Neural cell (in vitro differentiated cells): Measurements from ENCODE around the gene TPBGL. TPM values are rescaled to one million over a fixed set of nuclear protein-coding genes. Genes with fewer than 3 reads are reported as not detected.

Experiments
- H2AFZ ChIP-seq: fragments of 200-600, 300-800 bp; sonication (generic), shearing (Covaris generic); 2 replicates; pipeline ENCODE4 v1.6.0; 2014; ENCODE audit warnings: low read depth, mild to moderate bottlenecking, antibody characterized with exemption, low read length, moderate library complexity
- H3F3A ChIP-seq: fragments of 200-600 bp; shearing (Covaris generic); 2 replicates; pipeline ENCODE4 v1.6.1; 2016; ENCODE audit warnings: mild to moderate bottlenecking, moderate library complexity, mixed read lengths, antibody characterized with exemption, low read length; ENCODE audit not compliant: insufficient read depth, poor library complexity, severe bottlenecking
- H3K27ac ChIP-seq: fragments of 200-600, 300-800 bp; sonication (generic), shearing (Covaris generic); 2 replicates; pipeline ENCODE4 v1.5.1; 2014; ENCODE audit warnings: mild to moderate bottlenecking, low read length, moderate library complexity
- H3K27me3 ChIP-seq: fragments of 300-800, 200-600 bp; sonication (generic), shearing (Covaris generic); 2 replicates; pipeline ENCODE4 v1.6.0; 2014; ENCODE audit warnings: mild to moderate bottlenecking, low read depth, low read length, moderate library complexity; ENCODE audit not compliant: insufficient read depth
- H3K36me3 ChIP-seq: fragments of 300-800, 200-600 bp; sonication (generic), shearing (Covaris generic); 2 replicates; pipeline ENCODE4 v1.5.1; 2014; ENCODE audit warnings: mild to moderate bottlenecking, antibody characterized with exemption, low read length, moderate library complexity; ENCODE audit not compliant: insufficient read depth
- H3K4me2 ChIP-seq: fragments of 300-800, 200-600 bp; sonication (generic), shearing (Covaris generic); 2 replicates; pipeline ENCODE4 v1.6.0; 2014; ENCODE audit warnings: mild to moderate bottlenecking, low read length
- H3K4me3 ChIP-seq: fragments of 300-800, 200-600 bp; sonication (generic), shearing (Covaris generic); 2 replicates; pipeline ENCODE4 v1.5.1; 2014; ENCODE audit warnings: mild to moderate bottlenecking, low read length, moderate library complexity
- H3K79me2 ChIP-seq: fragments of 200-600 bp; shearing (Covaris generic); replicated peaks from 2 replicates; pipeline ENCODE4 v1.6.0; 2014; ENCODE audit warnings: mild to moderate bottlenecking, low read length, moderate library complexity; ENCODE audit not compliant: insufficient read depth
- H3K9ac ChIP-seq: fragments of 300-800, 200-600 bp; sonication (generic), shearing (Covaris generic); 2 replicates; pipeline ENCODE4 v1.6.1; 2016; ENCODE audit warnings: mild to moderate bottlenecking, low read length, mixed read lengths
- H3K9me2 ChIP-seq: fragments of 200-600 bp; shearing (Covaris generic); 2 replicates; pipeline ENCODE4 v1.6.1; 2016; ENCODE audit warnings: mild to moderate bottlenecking, low read length, mixed read lengths; ENCODE audit not compliant: insufficient read depth
- H3K9me3 ChIP-seq: fragments of 200-600, 300-800 bp; sonication (generic), shearing (Covaris generic); 2 replicates; pipeline ENCODE4 v1.6.1; 2016; ENCODE audit warnings: mild to moderate bottlenecking, mixed run types, low read length, moderate library complexity, mixed read lengths
- H4K20me1 ChIP-seq: fragments of 200-600 bp; shearing (Covaris generic); 2 replicates; pipeline ENCODE4 v1.6.1; 2016; ENCODE audit warnings: mild to moderate bottlenecking, mixed run types; ENCODE audit not compliant: insufficient read depth
- EP300 ChIP-seq: fragments of 450-650 bp; conservative IDR thresholded peaks from 2 replicates; pipeline ENCODE4 v1.6.1; 2014; ENCODE audit warnings: antibody characterized with exemption, mild to moderate bottlenecking, moderate library complexity; ENCODE audit not compliant: poor library complexity, severe bottlenecking
- EZH2 ChIP-seq: fragments of 200-600, 300-800 bp; shearing (Covaris generic), sonication (generic); IDR thresholded peaks from 2 replicates; pipeline ENCODE4 v1.6.1; 2014; ENCODE audit warnings: antibody characterized with exemption, low read length, borderline replicate concordance, mild to moderate bottlenecking; ENCODE audit not compliant: insufficient read depth, poor library complexity, severe bottlenecking
- MXI1 ChIP-seq: fragments of 450-650 bp; conservative IDR thresholded peaks from 2 replicates; pipeline ENCODE4 v1.6.1; 2014; ENCODE audit warnings: antibody characterized with exemption, mild to moderate bottlenecking; ENCODE audit not compliant: poor library complexity, severe bottlenecking
- POLR2AphosphoS5 ChIP-seq: IDR thresholded peaks from 2 replicates; pipeline ENCODE4 v1.6.1; 2012
- RAD21 ChIP-seq: fragments of 450-650 bp; conservative IDR thresholded peaks from 2 replicates; pipeline ENCODE4 v1.6.1; 2014; ENCODE audit warnings: antibody characterized with exemption, mild to moderate bottlenecking, moderate library complexity
- SMC3 ChIP-seq: fragments of 450-650 bp; conservative IDR thresholded peaks from 2 replicates; pipeline ENCODE4 v1.6.1; 2014; ENCODE audit warnings: antibody characterized with exemption, mild to moderate bottlenecking, moderate library complexity; ENCODE audit not compliant: poor library complexity
- TAF1 ChIP-seq: IDR thresholded peaks from 2 replicates; pipeline ENCODE4 v1.6.1; 2012; ENCODE audit warnings: low read depth
- polyA plus RNA-seq: library from polyadenylated mRNA; depleted of rRNA; stranded (reverse); fragments of >200 nt; gene quantifications from 2 replicates; pipeline ENCODE4 v1.2.3, GENCODE V29; 2014
- TF ChIP-seq, protein P1 (sequence below): IDR thresholded peaks from 2 replicates; pipeline ENCODE4 v1.6.1; 2012; ENCODE audit warnings: borderline replicate concordance
- TF ChIP-seq, protein P2 (sequence below): fragments of 450-650 bp; IDR thresholded peaks from 2 replicates; pipeline ENCODE4 v1.5.1; 2014; ENCODE audit warnings: antibody characterized with exemption, mild to moderate bottlenecking, moderate library complexity; ENCODE audit not compliant: poor library complexity, severe bottlenecking

Gene TPBGL
- polyA plus RNA-seq, 1 donor from 2014 or later = not detected

DNA sequence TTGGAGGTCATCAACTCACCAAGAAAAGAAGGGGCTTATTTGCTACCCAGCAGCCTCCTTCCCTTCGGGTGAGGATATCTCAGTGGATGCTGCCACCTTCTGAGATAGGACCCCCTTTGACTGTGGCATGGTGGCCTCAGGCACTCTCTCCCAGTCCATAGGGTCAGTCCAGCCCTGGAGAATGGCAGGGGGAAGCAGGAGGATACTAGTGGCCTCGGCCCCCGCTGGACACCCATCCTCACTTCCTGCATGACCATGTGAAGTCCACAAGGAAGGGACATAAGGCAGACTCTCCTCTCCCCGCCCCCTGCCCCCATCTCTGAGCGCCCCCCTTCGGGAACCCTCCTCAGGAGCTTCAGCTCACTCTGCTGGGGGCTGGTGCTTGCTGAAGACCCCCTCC, 24.4 kb downstream of the TPBGL start:
- Histone ChIP-seq H3K4me2 (no peak overlapping the region), H3K9ac (no peak overlapping the region), H3K27ac (no peak overlapping the region), H3K79me2 (no peaks in the 10 kb centered on the region), H3K9me3 (no peaks in the 10 kb centered on the region), H3K4me3 (no peak overlapping the region), H3F3A (no peaks in the 10 kb centered on the region), H3K9me2 (no peaks in the 10 kb centered on the region), H2AFZ (no peak overlapping the region), H4K20me1 (no peaks in the 10 kb centered on the region), H3K27me3 (no peaks in the 10 kb centered on the region), H3K36me3 (no peaks in the 10 kb centered on the region)
- no peak for TF ChIP-seq SMC3
- TF ChIP-seq TAF1 = no peak
- TF ChIP-seq MXI1 = no peak
- TF ChIP-seq, protein P1, sequence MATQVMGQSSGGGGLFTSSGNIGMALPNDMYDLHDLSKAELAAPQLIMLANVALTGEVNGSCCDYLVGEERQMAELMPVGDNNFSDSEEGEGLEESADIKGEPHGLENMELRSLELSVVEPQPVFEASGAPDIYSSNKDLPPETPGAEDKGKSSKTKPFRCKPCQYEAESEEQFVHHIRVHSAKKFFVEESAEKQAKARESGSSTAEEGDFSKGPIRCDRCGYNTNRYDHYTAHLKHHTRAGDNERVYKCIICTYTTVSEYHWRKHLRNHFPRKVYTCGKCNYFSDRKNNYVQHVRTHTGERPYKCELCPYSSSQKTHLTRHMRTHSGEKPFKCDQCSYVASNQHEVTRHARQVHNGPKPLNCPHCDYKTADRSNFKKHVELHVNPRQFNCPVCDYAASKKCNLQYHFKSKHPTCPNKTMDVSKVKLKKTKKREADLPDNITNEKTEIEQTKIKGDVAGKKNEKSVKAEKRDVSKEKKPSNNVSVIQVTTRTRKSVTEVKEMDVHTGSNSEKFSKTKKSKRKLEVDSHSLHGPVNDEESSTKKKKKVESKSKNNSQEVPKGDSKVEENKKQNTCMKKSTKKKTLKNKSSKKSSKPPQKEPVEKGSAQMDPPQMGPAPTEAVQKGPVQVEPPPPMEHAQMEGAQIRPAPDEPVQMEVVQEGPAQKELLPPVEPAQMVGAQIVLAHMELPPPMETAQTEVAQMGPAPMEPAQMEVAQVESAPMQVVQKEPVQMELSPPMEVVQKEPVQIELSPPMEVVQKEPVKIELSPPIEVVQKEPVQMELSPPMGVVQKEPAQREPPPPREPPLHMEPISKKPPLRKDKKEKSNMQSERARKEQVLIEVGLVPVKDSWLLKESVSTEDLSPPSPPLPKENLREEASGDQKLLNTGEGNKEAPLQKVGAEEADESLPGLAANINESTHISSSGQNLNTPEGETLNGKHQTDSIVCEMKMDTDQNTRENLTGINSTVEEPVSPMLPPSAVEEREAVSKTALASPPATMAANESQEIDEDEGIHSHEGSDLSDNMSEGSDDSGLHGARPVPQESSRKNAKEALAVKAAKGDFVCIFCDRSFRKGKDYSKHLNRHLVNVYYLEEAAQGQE = no peak
- TF ChIP-seq EP300 = no peak
- TF ChIP-seq POLR2AphosphoS5 = no peak
- no peak for TF ChIP-seq EZH2
- TF ChIP-seq RAD21 = no peak
- TF ChIP-seq, protein P2, sequence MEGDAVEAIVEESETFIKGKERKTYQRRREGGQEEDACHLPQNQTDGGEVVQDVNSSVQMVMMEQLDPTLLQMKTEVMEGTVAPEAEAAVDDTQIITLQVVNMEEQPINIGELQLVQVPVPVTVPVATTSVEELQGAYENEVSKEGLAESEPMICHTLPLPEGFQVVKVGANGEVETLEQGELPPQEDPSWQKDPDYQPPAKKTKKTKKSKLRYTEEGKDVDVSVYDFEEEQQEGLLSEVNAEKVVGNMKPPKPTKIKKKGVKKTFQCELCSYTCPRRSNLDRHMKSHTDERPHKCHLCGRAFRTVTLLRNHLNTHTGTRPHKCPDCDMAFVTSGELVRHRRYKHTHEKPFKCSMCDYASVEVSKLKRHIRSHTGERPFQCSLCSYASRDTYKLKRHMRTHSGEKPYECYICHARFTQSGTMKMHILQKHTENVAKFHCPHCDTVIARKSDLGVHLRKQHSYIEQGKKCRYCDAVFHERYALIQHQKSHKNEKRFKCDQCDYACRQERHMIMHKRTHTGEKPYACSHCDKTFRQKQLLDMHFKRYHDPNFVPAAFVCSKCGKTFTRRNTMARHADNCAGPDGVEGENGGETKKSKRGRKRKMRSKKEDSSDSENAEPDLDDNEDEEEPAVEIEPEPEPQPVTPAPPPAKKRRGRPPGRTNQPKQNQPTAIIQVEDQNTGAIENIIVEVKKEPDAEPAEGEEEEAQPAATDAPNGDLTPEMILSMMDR = no peak

DNA sequence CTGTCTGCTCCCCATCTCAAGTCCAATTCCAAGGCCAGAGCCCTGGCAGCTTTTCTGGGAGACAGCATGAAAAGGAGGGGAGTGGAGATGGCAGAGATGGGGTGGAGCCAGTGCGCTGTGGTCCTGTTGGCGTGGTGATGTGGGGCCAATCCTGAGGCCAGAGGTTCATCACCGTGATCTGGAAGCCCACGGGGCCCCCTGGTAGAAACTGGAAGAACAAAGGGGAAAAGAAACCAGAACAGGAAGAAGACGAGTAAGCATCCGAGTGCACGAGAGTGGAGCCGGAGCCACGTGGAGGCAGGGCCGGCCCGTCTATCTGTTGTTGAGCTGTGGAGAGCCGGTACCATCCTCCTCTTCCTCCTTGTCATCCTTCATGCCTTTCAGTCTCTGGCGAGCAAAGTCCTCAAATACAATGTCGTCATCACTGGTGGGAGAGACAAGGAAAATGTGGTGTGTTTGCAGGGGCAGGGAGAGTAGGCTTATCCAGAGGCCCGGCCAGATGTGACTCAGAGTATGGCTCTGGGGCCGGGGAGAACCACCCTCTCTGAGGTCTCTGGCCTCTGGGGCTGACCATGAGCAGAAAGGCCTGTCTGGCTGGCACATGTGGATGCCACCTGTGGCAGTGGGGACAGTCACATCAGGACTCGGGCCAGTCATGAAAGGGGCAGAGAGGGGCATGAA, 25.4 kb downstream of the TPBGL start:
- H3K9me3 ChIP-seq = no peaks in the 10 kb centered on the region
- no peaks in the 10 kb centered on the region for H3K9me2 ChIP-seq
- no peaks in the 10 kb centered on the region for H3K79me2 ChIP-seq
- no peaks in the 10 kb centered on the region for H4K20me1 ChIP-seq
- H2AFZ ChIP-seq = no peak overlapping the region
- TF ChIP-seq POLR2AphosphoS5 (no peak), TAF1 (no peak), MXI1 (no peak), SMC3 (no peak), EZH2 (no peak), EP300 (no peak), RAD21 (no peak)
- TF ChIP-seq, protein P1 = no peak
- TF ChIP-seq, protein P2 = no peak
- no peak overlapping the region for H3K4me2 ChIP-seq
- H3K36me3 ChIP-seq = no peaks in the 10 kb centered on the region
- no peaks in the 10 kb centered on the region for H3K27me3 ChIP-seq
- no peak overlapping the region for H3K4me3 ChIP-seq
- no peak overlapping the region for H3K27ac ChIP-seq
- no peaks in the 10 kb centered on the region for H3F3A ChIP-seq
- no peak overlapping the region for H3K9ac ChIP-seq
